GM23338 (cell line): Measurements from ENCODE around the gene ZXDC.

Source experiments
- EZH2 ChIP-seq: fragments of 200-600 bp; sonication (generic); IDR thresholded peaks from one replicate; pipeline ENCODE4 v1.8.0; 2017; ENCODE audit warnings: antibody characterized with exemption, mild to moderate bottlenecking, low read depth; ENCODE audit not compliant: unreplicated experiment
- NANOG ChIP-seq: IDR thresholded peaks from 2 replicates; pipeline ENCODE4 v1.6.1; 2016; ENCODE audit warnings: antibody characterized with exemption, borderline replicate concordance
- POLR2AphosphoS5 ChIP-seq: IDR thresholded peaks from 2 replicates; pipeline ENCODE4 v1.6.1; 2016; ENCODE audit warnings: antibody characterized with exemption, low read depth
- REST ChIP-seq: IDR thresholded peaks from one replicate; pipeline ENCODE4 v1.6.1; 2018; ENCODE audit warnings: antibody characterized with exemption; ENCODE audit not compliant: unreplicated experiment
- STAT1 ChIP-seq: IDR thresholded peaks from one replicate; pipeline ENCODE4 v1.6.1; 2016; ENCODE audit warnings: antibody characterized with exemption; ENCODE audit not compliant: unreplicated experiment
- TF ChIP-seq, protein P1 (sequence below), 2 experiments: fragments of 200-600 bp in 1 of 2; sonication (generic) in 1 of 2; conservative IDR thresholded peaks; 2 replicates each; pipeline versions ENCODE4 v1.5.1 to v1.6.1; 2016 to 2017; ENCODE audit warnings: antibody characterized with exemption in 2 of 2, low read depth in 2 of 2, mild to moderate bottlenecking in 2 of 2, moderate library complexity in 1 of 2
- TF ChIP-seq, protein P2 (sequence below): IDR thresholded peaks from 2 replicates; pipeline ENCODE4 v1.6.1; 2016; ENCODE audit warnings: antibody characterized with exemption

DNA sequence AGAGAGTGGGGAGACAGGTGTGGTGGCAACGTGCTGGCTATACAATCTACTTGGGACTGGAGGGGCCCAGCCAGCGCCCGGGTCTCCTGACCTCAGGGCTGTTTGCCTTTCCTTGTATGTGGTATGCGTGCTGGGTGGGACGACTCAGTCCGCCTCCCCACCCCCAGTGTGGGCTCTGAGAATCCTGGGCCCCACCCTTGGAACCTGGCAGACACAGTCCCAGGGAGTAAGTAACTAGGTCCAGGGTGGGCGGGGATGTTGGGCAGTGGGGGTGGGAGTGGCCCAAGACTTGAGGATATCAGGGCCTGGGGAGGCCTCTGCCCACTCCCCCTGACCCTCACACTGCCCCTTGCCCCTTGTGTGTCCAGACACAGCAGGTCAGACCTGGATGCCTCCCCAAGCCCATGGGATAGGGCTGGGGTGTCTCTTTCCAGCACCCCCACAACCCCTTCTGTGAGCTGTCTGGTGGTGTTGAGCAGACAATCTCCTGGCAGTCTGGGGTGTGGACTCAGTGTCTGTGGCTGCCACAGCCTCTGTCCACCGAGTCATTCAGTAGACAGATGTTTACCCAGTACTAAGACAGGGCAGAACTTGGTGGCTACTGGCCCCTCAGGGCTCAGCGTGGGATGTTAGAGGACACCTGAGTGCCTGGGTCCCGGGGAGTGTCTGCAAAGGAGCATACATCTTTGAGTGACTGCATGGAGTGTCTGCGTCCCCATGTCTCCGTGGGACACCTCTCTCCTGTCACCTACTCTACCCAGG is 49.6 kb upstream of the ZXDC start:
- TF ChIP-seq, protein P1, sequence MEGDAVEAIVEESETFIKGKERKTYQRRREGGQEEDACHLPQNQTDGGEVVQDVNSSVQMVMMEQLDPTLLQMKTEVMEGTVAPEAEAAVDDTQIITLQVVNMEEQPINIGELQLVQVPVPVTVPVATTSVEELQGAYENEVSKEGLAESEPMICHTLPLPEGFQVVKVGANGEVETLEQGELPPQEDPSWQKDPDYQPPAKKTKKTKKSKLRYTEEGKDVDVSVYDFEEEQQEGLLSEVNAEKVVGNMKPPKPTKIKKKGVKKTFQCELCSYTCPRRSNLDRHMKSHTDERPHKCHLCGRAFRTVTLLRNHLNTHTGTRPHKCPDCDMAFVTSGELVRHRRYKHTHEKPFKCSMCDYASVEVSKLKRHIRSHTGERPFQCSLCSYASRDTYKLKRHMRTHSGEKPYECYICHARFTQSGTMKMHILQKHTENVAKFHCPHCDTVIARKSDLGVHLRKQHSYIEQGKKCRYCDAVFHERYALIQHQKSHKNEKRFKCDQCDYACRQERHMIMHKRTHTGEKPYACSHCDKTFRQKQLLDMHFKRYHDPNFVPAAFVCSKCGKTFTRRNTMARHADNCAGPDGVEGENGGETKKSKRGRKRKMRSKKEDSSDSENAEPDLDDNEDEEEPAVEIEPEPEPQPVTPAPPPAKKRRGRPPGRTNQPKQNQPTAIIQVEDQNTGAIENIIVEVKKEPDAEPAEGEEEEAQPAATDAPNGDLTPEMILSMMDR (conservative IDR thresholded peaks at IDR 0.05; ENCODE audit: low read depth in 2 of 2), result no peak
- TF ChIP-seq, protein P2, sequence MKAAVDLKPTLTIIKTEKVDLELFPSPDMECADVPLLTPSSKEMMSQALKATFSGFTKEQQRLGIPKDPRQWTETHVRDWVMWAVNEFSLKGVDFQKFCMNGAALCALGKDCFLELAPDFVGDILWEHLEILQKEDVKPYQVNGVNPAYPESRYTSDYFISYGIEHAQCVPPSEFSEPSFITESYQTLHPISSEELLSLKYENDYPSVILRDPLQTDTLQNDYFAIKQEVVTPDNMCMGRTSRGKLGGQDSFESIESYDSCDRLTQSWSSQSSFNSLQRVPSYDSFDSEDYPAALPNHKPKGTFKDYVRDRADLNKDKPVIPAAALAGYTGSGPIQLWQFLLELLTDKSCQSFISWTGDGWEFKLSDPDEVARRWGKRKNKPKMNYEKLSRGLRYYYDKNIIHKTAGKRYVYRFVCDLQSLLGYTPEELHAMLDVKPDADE, result no peak
- TF ChIP-seq EZH2, result no peak
- TF ChIP-seq NANOG, result no peak
- TF ChIP-seq POLR2AphosphoS5, result no peak
- TF ChIP-seq STAT1, result no peak
- TF ChIP-seq REST, result no peak
